ENCODE measurements around the gene AFG3L2. TPM values are rescaled to one million over a fixed set of nuclear protein-coding genes. Genes with fewer than 3 reads are reported as not detected.

AFG3L2 gene
- total RNA-seq, 1 experiment from 2014 or later: 73.5 TPM

GRCh38 chr18:12416098-12416729 lies 39.2 kb upstream of the AFG3L2 start:
- H4K20me1 ChIP-seq (ENCODE audit: control insufficient read depth, insufficient read depth, insufficient read length): no peaks in the 10 kb centered on the region
- H3K9me3 Mint-ChIP-seq: no peaks in the 10 kb centered on the region
- H2BK120ac ChIP-seq (ENCODE audit: low read depth, low read length, poor library complexity, severe bottlenecking): no peak overlapping the region
- H3K4me3 Mint-ChIP-seq: no peak overlapping the region; a peak in 1 of 5 replicates
- H2BK20ac ChIP-seq (ENCODE audit: low read depth, low read length, poor library complexity, severe bottlenecking): no peak overlapping the region
- peaks cover 15 to 20% of the 10 kb centered on the region in 2 experiments for H3K4me1 Mint-ChIP-seq
- no peak overlapping the region for H3T11ph ChIP-seq (ENCODE audit: low read length)
- DNase-seq: no peak
- no peak overlapping the region for H3K27ac ChIP-seq (ENCODE audit: insufficient read length, low read depth, low read length)
- no peak overlapping the region for H2AFZ ChIP-seq (ENCODE audit: low read length)
- H3K79me2 ChIP-seq (ENCODE audit: insufficient read depth, low read length): no peaks in the 10 kb centered on the region; the same call in 1 of the 2 replicates
- no peak overlapping the region for H3K56ac ChIP-seq (ENCODE audit: insufficient read length, low read depth, low read length)
- peaks cover 7% of the 10 kb centered on the region for H3K23me2 ChIP-seq (ENCODE audit: insufficient read length, low read depth, low read length, poor library complexity, severe bottlenecking)
- no peaks in the 10 kb centered on the region for H3K27me3 ChIP-seq (ENCODE audit: insufficient read depth, low read length)
- no peak overlapping the region for H3K9ac ChIP-seq (ENCODE audit: extremely low read depth, insufficient read length, low read length)
- no peak overlapping the region for H3K14ac ChIP-seq (ENCODE audit: insufficient read depth, low read length)
- no CpG with 5 or more reads among the region's 5 CpGs for WGBS (ENCODE audit: extremely low coverage, insufficient read length, low lambda C conversion rate)
- H3K23ac ChIP-seq (ENCODE audit: insufficient read length, low read depth, low read length): no peak overlapping the region
- H2BK5ac ChIP-seq (ENCODE audit: insufficient read length, low read length): no peak overlapping the region
- H3K18ac ChIP-seq (ENCODE audit: insufficient read length, low read depth, low read length): no peak overlapping the region
- no peaks in the 10 kb centered on the region for H3K27me3 Mint-ChIP-seq (ENCODE audit: low read depth)
- H3K9me3 ChIP-seq (ENCODE audit: control insufficient read depth, low read depth, low read length): no peaks in the 10 kb centered on the region
- H2AK5ac ChIP-seq (ENCODE audit: insufficient read length, low read length): no peak overlapping the region
- H2BK15ac ChIP-seq (ENCODE audit: low read depth, low read length): no peak overlapping the region
- no peak overlapping the region for H3K4ac ChIP-seq (ENCODE audit: low read depth, low read length)
- H2BK12ac ChIP-seq (ENCODE audit: insufficient read length, low read depth, low read length): no peak overlapping the region
- H3K4me1 ChIP-seq (ENCODE audit: insufficient read depth, low read length): no peaks in the 10 kb centered on the region; the same call in 1 of the 2 replicates
- H3K36me3 Mint-ChIP-seq (ENCODE audit: insufficient read depth in 1 of 3, low read depth in 3 of 3): peaks cover 0 to 4% (median 2%) of the 10 kb centered on the region in 3 experiments; a peak in 3 of 7 replicates
- no peaks in the 10 kb centered on the region for H3K79me1 ChIP-seq (ENCODE audit: insufficient read depth, low read depth, low read length, poor library complexity, severe bottlenecking)
- no peak overlapping the region for H4K5ac ChIP-seq (ENCODE audit: insufficient read length, low read depth, low read length)
- H3K4me2 ChIP-seq (ENCODE audit: insufficient read depth, insufficient read length, low read length): no peak overlapping the region
- H4K91ac ChIP-seq (ENCODE audit: insufficient read length, low read depth, low read length): no peak overlapping the region
- peak overlapping the region in 1 of 3 experiments; percentile 83; a peak in 2 of 7 replicates for H3K27ac Mint-ChIP-seq
- TF ChIP-seq CTCF (conservative IDR thresholded peaks at IDR 0.05): no peak
- H4K8ac ChIP-seq (replicated peaks; ENCODE audit: insufficient read length, low read depth, low read length): no peak overlapping the region
